ENCODE results near the gene OTUD1.
"Not testable (repeated sequence)": the region's sequence is repeated elsewhere in the genome, so short reads cannot be mapped to it uniquely, and the experiment has no call there.

OTUD1 gene, protein sequence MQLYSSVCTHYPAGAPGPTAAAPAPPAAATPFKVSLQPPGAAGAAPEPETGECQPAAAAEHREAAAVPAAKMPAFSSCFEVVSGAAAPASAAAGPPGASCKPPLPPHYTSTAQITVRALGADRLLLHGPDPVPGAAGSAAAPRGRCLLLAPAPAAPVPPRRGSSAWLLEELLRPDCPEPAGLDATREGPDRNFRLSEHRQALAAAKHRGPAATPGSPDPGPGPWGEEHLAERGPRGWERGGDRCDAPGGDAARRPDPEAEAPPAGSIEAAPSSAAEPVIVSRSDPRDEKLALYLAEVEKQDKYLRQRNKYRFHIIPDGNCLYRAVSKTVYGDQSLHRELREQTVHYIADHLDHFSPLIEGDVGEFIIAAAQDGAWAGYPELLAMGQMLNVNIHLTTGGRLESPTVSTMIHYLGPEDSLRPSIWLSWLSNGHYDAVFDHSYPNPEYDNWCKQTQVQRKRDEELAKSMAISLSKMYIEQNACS

DNA sequence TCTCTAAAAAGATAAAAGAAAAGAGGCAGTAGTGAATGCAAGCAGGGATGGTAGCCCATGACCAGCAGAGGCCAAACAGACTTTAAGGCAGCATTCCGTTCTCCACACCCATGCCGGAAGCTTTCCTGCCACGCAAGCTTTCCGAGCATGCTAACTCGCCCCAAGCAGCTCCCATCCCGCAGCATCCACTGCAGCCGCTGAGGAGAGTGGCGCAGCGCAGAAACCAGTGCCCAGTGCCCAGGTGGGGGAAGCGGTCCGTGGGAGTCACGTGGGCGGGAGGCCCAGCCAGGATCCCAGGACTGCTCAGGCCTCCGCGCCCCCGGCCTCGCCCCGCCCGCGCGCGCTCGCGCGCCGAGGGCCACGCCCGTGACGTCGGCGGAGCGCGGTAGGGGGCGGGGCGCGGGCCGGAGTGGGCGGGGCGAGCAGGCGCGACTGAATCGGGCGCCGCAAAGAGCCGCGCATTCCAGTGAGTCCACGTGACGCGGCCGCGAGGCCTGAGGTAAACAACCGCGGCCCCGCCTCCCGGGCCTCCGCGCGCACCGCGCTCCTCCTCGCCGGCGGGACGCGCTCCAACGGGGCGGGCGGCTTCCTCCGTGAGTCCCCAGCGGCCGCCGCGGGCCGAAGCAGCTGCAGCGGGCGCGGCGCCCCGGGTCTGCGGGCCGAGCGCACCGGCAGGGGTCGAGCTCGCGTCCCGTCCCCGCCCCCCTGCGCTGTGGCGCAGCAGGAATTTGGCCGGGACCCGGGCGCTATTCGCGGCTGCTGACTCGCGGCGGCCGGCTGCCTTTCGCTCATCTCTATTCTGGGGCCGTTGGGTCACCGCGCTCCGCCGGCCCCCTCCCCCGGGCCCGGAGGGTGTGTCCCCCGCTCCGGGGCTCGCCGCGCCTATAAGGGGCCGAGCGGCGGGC is at the start of gene OTUD1:
TSS of gene OTUD1 (plus strand) at position 529 of the 905 bp plus-strand sequence. CDS start 383 bp downstream, outside the sequence.
- DNase-seq = peak; percentile 69 to 100 (median 94)

DNA sequence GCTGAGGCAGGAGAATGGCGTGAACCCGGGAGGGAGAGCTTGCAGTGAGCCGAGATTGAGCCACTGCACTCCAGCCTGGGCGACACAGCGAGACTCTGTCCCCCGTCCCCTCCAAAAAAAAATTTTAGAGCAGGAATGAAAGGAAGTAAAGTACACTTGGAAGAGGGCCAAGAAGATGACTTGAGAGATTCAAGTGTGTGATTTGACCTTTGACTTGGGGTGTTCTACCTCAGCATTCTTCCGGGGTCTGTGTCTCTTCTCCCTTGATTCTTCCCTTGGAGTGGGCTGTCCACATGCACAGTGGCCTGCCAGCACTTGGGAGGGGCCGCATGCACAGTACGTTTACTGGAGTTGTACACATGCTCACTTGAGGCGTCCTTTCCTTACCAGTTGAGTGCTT is 48.5 kb upstream of the OTUD1 start:
- not testable (repeated sequence) for DNase-seq

DNA sequence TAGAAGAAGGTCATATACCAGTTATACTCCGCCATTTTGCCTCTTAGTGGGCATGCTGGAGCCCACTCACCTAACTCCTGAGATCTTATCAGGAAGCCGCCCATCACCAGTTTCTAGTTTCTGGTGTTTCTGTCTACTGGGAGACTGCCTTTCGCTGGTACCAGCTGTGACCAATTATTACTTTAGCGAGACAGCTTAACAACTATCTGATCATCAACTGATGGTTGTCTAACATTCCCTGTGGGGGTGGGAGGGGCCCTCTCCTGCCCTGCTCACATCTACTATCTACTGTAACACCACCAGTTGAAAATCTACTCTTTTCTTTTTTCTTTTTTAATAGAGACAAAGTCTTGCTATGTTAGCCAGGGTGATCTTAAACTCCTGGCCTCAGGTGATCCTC is 48.1 kb upstream of the OTUD1 start:
- DNase-seq = no peak

DNA sequence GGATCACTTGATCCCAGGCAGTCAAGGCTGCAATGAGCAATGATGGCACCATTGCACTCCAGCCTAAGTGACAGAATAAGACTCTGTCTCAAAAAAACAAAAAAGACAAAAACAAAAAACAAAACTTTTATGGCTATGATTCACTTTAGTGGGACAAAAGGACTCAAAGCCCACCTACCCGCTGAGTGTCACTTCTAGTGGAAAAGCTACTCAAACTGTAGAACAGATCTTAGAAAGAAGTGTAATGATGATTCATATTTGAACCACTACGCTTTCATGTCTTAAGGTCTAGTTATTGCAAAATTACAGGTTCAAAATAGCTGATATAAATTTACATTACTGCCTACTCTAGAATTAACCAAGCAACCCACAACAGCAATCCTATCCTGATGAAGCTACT is 47.1 kb upstream of the OTUD1 start:
- DNase-seq = no peak

DNA sequence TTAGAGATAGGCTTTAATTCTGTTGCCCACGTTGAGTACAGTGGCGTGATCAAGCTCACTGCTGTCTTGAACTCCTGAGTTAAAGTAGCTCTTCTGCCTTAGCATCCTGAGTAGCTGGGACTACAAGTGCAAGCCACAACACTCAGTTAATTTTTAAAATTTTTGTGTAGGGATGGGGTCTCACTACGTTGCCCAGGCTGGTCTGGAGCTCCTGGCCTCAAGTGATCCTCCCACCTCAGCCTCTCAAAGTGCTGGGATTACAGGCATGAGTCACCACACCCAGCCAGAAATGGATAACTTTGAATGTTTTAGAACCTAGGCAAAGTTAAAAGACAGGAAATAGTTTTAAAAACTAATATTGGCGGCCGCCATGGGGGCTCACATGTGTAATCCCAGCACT is 43.9 kb upstream of the OTUD1 start:
- DNase-seq = no peak

DNA sequence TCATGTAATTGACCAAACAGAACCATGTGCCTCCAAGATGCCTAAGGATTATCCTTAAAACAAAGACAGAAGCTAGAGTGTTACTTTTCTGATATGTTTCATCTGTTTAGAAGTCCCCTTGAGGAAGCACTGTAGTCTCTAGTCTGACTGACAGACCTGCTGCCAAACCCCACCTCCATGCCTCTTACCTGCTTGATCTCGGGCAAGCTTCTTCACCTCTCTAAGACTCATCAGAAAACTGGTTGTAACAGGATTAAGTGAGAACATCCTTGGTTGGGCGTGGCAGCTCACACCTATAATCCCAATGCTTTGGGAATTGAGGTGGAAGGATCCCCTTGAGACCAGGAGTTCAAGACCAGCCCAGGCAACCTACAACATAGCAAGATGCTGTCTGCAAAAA is 42.2 kb upstream of the OTUD1 start:
- DNase-seq = no peak

DNA sequence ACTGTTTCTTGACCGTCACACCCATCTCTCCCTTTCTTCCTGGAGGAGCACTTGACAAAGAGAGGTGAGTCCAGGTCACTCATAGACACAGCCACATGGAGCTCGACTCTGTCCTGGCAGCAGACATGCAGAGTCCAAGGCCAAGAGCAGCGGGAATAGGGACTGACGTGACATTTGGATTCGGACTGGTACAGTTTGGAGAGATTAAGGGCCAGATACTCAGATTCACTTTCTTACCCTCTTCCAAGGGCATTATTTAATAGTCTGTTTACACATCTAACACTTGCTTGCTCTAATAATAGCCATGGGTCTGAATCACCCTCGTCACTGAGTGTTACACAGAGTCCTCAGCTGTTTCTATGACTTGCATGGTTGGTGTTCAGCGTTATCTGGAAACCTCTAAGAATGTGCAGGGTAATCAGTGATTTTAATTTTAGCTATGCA is 39.2 kb upstream of the OTUD1 start:
- DNase-seq = no peak

DNA sequence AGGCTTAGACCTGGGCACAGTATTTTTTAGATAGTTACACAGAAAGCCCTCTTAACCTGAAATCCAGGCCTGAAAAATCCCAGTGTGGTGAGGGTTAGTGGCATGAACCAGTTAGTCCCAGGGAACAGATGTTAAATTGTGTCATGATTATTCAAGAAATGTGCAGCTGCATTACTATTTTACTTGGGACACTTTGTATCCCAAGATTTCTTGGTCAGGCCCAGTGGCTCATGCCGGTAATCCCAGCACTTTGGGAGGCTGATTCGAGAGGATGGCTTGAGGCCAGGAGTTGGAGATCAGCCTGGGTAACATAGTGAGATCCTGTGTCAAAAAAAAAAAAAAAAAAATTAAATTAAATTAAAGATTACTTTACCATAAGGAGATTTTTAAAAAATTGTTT is 36.0 kb upstream of the OTUD1 start:
- no peak for DNase-seq

DNA sequence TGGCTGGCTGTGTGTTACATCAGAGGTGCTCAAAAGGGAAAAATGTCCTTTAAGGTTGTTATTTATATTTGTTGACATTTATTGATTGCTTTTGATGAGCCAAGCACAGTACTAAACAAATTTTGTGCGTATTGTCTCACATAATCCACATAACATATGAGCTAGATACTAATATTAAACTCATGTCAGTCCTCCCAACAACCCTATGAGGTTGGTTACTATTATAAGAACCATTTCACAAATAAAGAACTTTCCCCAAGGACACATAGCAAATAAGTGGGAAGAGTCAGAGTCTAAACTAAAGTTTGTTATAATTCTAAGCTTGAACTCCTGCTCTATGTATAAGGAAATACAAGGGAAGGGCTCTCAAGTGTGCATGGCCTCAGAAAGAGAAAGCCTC is 35.6 kb upstream of the OTUD1 start:
- DNase-seq = no peak

DNA sequence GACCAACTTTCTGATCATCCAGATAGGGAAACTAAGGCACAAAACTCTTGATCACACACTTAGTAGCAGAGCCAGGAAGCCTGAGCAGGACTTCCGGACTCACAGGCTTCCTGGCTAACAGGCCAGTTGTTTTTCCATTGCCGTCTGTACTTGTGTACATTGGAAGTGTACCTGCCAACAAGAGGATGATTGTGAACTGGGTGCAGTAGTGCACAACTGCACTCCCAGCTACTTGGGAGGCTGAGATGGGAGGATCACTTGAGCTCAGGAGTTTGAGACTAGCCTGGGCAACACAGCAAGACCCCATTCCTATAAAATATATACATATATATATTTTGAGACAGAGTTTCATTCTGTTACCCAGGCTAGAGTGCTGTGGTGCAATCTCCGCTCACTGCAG is 35.2 kb upstream of the OTUD1 start:
- DNase-seq = no peak

DNA sequence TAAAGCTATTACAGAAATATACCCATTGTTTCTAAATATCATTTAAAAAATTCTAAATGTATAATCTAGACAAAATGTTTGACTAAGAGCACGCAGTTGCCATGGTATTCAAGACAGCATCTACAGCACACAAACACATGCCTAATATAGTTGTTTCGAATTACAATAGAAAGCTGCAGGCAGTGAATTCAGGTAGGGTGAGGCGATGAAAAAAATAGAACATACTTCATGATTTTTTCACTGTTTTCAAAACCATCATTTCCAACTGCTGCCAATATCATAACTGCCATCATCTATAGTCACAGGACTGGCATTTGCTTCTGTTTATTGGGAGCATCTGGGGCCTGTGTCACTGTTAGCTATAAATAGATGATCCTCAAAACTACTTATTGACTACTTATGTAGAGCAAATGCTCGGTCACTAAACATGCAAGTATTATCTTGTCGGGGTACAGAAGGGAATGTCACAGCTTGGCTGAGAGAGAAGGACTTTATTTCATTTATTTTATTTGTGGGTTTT is 34.4 kb upstream of the OTUD1 start:
- no peak for DNase-seq

DNA sequence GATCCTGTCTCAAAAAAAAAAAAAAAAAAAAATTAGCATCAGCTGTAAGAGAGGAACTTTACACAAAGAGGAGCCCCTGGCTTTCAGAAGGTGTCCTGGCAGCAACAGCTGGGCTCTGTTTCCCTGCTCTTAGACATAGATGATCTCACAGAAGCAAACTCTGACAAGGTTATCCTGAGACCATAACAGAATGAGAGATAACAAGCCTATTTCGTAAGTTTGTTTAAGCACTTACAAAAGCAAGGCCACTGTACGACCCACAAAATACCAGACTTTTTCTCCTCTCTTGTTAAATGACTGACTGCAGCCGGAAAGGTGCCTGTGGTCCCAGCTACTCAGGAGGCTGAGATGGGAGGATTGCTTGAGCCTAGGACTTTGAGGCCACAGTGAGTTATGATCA is 33.3 kb upstream of the OTUD1 start:
- DNase-seq = no peak

DNA sequence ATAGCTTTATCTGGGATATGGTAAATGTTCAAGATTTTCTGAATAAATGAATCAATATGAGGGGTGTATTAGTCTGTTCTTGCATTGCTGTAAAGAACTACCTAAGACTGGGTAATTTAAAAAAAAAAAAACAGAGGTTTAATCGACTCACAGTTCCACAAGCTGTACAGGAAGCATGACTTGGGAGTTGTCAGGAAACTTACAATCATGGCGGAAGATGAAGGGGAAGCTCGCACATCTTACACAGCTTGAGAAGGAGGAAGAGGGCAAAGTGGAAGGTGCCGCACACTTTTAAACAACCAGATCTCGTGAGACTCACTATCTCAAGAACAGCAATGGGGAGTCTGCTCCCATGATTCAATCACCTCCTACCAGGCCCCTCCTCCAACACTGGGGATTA is 32.5 kb upstream of the OTUD1 start:
- DNase-seq = no peak

DNA sequence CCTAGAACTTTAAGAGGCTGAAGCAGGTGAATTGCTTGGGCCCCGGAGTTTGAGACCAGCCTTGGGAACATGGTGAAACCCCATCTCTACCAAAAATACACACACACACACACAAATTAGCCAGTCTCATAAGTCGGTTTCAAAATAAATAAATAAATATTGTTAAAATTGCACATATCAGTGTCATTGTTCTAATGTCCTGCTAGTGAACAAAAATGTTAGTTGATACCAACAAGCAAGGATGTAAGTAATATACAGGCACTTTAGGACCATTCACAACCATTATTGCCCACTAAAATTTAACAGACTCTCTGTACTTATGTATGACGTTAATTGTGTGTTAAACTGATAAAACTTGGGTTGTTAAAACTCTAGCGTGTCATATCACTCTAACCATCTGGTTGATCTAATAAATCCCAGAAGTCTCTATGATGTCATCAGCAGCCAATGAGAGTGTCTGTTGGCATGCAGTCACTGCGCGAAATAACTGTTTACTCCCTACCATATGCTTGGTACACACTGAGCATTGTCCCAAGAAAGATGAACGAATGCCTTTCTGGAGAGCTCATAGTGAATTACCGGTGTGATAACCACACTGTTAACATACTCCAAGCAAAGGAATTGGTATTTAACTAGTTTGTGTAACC is 30.4 kb upstream of the OTUD1 start:
- DNase-seq = no peak

DNA sequence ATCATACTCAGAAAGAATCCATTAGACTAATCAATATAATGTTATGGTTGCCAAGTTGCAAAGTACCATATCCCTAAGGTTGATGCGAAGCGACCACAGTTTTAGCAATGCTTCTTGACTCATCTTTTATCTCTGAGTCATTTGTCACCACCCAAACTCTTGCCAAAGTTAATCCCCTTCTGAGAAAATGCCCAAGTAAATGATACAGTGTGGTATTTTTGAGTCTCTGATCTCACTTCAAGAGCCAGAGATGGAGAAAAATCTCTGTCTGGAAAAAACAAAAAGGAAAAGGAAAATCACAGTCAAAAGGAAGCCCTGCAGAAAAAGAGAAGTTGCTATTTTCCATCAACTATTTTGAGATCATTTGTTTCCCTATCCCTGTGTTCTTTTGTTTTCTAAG is 26.7 kb upstream of the OTUD1 start:
- no peak for DNase-seq

DNA sequence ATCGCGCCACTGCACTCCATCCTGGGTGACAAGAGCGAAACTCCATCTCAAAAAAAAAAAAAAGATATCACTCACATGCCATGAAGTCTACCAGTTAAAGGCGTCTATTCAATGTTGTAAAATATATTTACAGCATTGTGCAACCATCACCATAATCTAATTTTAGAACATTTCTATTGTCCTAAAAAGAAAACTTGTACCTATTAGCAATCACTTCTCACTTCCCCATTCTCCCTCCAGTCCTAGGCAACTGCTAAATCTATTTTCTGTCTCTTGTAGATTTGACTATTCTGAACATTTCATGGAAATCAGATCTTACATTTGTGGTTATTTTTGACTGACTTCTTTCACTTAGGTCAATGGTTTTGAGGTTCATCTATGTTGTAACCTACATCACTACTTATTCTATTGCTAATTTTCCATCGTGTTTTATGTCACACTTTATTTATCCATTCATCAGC is 25.2 kb upstream of the OTUD1 start:
- no peak for DNase-seq

DNA sequence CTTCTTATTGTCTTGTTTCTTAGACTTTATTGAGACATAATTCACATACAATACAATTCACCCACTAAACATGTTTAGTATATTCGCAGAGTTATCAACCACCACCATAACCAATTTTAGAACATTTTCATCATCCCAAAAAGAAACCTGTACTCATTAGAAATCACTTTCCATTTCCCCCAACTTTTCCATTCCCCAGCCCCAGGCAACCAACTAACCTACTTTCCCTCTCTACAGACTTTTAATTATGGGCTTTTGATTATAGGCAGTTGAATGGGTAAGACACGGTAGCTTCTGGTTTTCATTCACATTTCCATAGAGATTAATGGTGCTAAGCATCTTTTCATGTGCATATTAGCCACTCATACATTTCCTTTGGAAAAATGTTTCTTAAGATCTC is 24.2 kb upstream of the OTUD1 start:
- no peak for DNase-seq

DNA sequence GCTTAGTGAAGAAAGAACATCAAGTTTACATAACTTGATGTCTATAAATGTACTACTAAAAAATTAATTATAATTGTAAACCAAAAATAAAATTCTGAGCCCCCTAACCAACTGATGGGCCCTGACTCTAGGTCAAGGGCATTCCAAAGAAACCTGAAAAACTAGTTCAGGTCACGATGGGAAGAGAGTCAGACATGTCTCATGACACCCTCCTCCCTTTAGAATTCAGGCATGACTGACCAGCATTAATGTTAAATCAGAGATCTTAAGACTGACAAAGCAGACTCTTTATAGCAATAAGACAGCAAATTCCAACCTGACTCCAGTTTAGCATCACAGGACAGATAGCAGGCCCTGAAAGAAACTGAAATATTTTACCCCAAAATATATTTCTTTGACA is 21.6 kb upstream of the OTUD1 start:
- DNase-seq = no peak

DNA sequence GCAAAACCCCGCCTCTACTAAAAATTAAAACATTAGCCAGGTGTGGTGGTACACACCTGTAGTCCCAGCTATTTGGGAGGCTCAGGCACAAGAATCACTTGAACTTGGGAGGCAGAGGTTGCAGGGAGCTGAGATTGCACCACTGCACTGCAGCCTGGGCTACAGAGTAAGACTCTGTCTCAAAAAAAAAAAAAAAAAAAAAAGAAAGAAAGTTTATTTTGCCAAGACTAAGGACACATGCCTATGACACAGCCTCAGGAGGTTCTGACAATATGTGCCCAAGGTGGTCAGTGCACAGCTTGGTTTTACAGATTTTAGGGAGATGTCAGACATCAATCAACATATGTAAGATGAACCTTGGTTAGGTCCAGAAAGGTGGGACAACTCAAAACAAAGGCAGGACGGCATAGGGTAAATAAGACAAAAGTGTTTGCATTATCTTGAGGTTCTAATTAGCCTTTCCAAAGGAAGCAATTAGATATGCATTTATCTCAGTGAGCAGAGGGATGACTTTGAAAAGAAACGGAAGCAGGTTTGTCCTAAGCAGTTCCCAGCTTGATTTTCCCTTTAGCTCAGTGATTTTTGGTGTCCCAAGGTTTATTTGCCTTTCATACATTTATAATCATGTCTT is 20.7 kb upstream of the OTUD1 start:
- DNase-seq = no peak

DNA sequence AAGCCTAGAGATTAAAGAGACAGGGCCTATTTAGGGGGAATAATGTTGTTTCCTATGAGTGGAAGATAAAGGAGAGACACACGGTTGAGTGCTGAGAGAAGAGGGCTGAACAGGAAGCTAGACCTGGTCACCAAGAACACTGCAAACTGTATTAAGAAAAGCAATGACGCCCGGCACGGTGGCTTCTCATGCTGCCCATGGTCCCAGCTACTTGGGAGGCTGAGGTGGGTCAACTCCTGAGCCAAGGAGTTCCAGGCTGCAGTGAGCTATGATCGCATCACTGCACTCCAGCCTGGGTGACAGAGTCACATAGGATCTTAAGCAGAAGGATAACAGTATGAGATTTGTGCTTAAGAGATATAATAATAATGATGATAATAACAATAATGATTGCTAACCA is 19.7 kb upstream of the OTUD1 start:
- no peak for DNase-seq

DNA sequence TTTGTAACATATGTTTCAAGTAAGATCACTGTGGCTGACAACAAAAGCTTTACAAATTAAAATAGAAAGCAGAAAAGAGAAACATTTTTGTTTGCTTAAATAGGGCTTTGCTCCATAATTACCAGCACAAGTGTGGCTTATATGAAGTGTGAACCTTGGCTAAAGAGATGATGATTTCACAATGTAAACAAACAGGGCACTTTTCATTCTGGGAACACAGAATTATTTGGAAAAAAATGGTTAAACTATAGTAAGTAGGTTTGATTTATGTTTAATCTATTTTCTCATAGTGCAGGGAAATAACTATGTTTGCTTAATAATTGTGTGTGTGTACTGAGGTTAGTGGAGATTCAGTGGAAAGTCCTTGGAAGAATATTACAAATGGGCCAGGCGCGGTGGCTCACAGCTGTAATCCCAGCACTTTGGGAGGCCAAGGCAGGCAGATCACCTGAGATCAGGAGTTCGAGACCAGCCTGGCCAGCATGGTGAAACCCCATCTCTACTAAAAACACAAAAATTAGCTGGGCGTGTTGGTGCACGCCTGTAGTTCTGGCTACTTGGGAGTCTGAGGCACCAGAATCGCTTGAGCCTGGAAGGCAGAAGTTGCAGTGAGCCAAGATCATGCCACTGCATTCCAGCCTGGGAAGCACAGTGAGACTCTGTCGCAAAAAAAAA is 19.1 kb upstream of the OTUD1 start:
- DNase-seq = no peak

All from hypothalamus (tissue), 51 donors.